ENCODE results near the gene ICAM2.
A peak's percentile ranks its signal among the peaks of the same experiment; 100 is the strongest.

ICAM2 gene

GRCh38 chr17:64063088-64063487 lies 42.7 kb upstream of the ICAM2 start:
- no peak for DNase-seq
- H3K14ac ChIP-seq (ENCODE audit: low read length), result no peak overlapping the region
- WGBS (ENCODE audit: extremely low coverage, insufficient coverage, insufficient read length), result no CpG with 5 or more reads among the region's 5 CpGs
- H2BK120ac ChIP-seq (ENCODE audit: insufficient read depth, low read length, poor library complexity), result no peak overlapping the region
- H3K9ac ChIP-seq (ENCODE audit: low read length), result no peak overlapping the region
- no peak overlapping the region for H2AK5ac ChIP-seq (ENCODE audit: low read length)
- H3K4me1 ChIP-seq (ENCODE audit: control insufficient read depth in 1 of 2, insufficient read depth in 2 of 2, low read length in 2 of 2), result peaks cover 3 to 11% of the 10 kb centered on the region in 2 experiments
- no peak overlapping the region for H3K4ac ChIP-seq (ENCODE audit: low read depth, low read length)
- H3K79me1 ChIP-seq (ENCODE audit: low read length), result no peaks in the 10 kb centered on the region
- H3K79me2 ChIP-seq (ENCODE audit: control insufficient read depth, insufficient read depth, low read length, poor library complexity), result no peaks in the 10 kb centered on the region
- H4K91ac ChIP-seq (ENCODE audit: low read depth, low read length), result no peak overlapping the region
- H3K9me3 ChIP-seq (ENCODE audit: insufficient read depth, low read depth, low read length), result peaks cover 2% of the 10 kb centered on the region
- H2BK5ac ChIP-seq (ENCODE audit: low read depth, low read length, poor library complexity), result no peak overlapping the region
- no peak overlapping the region for H4K12ac ChIP-seq (ENCODE audit: low read depth, low read length)
- peaks cover 9 to 10% of the 10 kb centered on the region in 2 experiments for H3K36me3 ChIP-seq (ENCODE audit: control insufficient read depth in 1 of 2, insufficient read depth in 2 of 2, low read length in 2 of 2)
- H3K23ac ChIP-seq (ENCODE audit: low read length), result no peak overlapping the region
- H3K27ac ChIP-seq (ENCODE audit: low read depth, low read length), result no peak overlapping the region
- no peak overlapping the region for H3K4me3 ChIP-seq (ENCODE audit: low read depth, low read length)
- H4K8ac ChIP-seq (ENCODE audit: low read depth, low read length), result no peak overlapping the region
- no peaks in the 10 kb centered on the region for H3K27me3 ChIP-seq (ENCODE audit: insufficient read depth, low read length)
- no peak overlapping the region for H3K18ac ChIP-seq (ENCODE audit: low read length)
- H2AFZ ChIP-seq (ENCODE audit: insufficient read depth, low read length, poor library complexity), result no peak overlapping the region
- H3K4me2 ChIP-seq (ENCODE audit: low read length), result no peak overlapping the region
- no peak overlapping the region for H2BK12ac ChIP-seq (ENCODE audit: low read length)

- Histone ChIP-seq H4K12ac (ENCODE audit: low read depth, low read length) (no peak overlapping the region), H3K9me3 (ENCODE audit: insufficient read depth, low read depth, low read length) (peaks cover 2% of the 10 kb centered on the region), H3K18ac (ENCODE audit: low read length) (no peak overlapping the region), H3K27me3 (ENCODE audit: insufficient read depth, low read length) (no peaks in the 10 kb centered on the region), H3K4me1 (ENCODE audit: control insufficient read depth in 1 of 2, insufficient read depth in 2 of 2, low read length in 2 of 2) (peaks cover 6 to 19% of the 10 kb centered on the region in 2 experiments), H3K9ac (ENCODE audit: low read length) (no peak overlapping the region), H3K4me3 (ENCODE audit: low read depth, low read length) (peak overlapping the region; percentile 0), H3K4me2 (ENCODE audit: low read length) (no peak overlapping the region), H3K79me1 (ENCODE audit: low read length) (no peaks in the 10 kb centered on the region), H2BK120ac (ENCODE audit: insufficient read depth, low read length, poor library complexity) (no peak overlapping the region), H4K8ac (ENCODE audit: low read depth, low read length) (no peak overlapping the region), H2AFZ (ENCODE audit: insufficient read depth, low read length, poor library complexity) (no peak overlapping the region), H3K79me2 (ENCODE audit: control insufficient read depth, insufficient read depth, low read length, poor library complexity) (no peaks in the 10 kb centered on the region), H2BK5ac (ENCODE audit: low read depth, low read length, poor library complexity) (no peak overlapping the region), H3K14ac (ENCODE audit: low read length) (no peak overlapping the region), H3K36me3 (ENCODE audit: control insufficient read depth in 1 of 2, insufficient read depth in 2 of 2, low read length in 2 of 2) (peaks cover 9 to 12% of the 10 kb centered on the region in 2 experiments), H2AK5ac (ENCODE audit: low read length) (no peak overlapping the region), H3K27ac (ENCODE audit: low read depth, low read length) (no peak overlapping the region), H3K23ac (ENCODE audit: low read length) (no peak overlapping the region), H3K4ac (ENCODE audit: low read depth, low read length) (no peak overlapping the region), H4K91ac (ENCODE audit: low read depth, low read length) (no peak overlapping the region), H2BK12ac (ENCODE audit: low read length) (no peak overlapping the region)
- WGBS (ENCODE audit: extremely low coverage, insufficient coverage, insufficient read length), result no CpG with 5 or more reads among the region's 5 CpGs
- DNase-seq, result peak in 1 of 2 donors; percentile 26
Observed at GRCh38 chr17:64061178-64061898, 40.9 kb upstream of the ICAM2 start.

- no CpG with 5 or more reads among the region's 5 CpGs for WGBS (ENCODE audit: extremely low coverage, insufficient coverage, insufficient read length)
- no peak overlapping the region for H2AFZ ChIP-seq (ENCODE audit: insufficient read depth, low read length, poor library complexity)
- no peak overlapping the region for H4K91ac ChIP-seq (ENCODE audit: low read depth, low read length)
Observed at GRCh38 chr17:64060331-64060730, 39.9 kb upstream of the ICAM2 start.

GRCh38 chr17:64059756-64060155 lies 39.3 kb upstream of the ICAM2 start:
- H3K4me2 ChIP-seq (ENCODE audit: low read length), result no peak overlapping the region
- H3K4me3 ChIP-seq (ENCODE audit: low read depth, low read length), result no peak overlapping the region
- H3K14ac ChIP-seq (ENCODE audit: low read length), result no peak overlapping the region
- H3K9ac ChIP-seq (ENCODE audit: low read length), result no peak overlapping the region
- H2AK5ac ChIP-seq (ENCODE audit: low read length), result no peak overlapping the region
- no peak overlapping the region for H2AFZ ChIP-seq (ENCODE audit: insufficient read depth, low read length, poor library complexity)
- H4K12ac ChIP-seq (ENCODE audit: low read depth, low read length), result no peak overlapping the region
- H3K79me2 ChIP-seq (ENCODE audit: control insufficient read depth, insufficient read depth, low read length, poor library complexity), result no peaks in the 10 kb centered on the region
- H4K8ac ChIP-seq (ENCODE audit: low read depth, low read length), result no peak overlapping the region
- no peak overlapping the region for H3K27ac ChIP-seq (ENCODE audit: low read depth, low read length)
- H3K9me3 ChIP-seq (ENCODE audit: insufficient read depth, low read depth, low read length), result peaks cover 2% of the 10 kb centered on the region
- H3K27me3 ChIP-seq (ENCODE audit: insufficient read depth, low read length), result no peaks in the 10 kb centered on the region
- H3K23ac ChIP-seq (ENCODE audit: low read length), result no peak overlapping the region
- peaks cover 16 to 18% of the 10 kb centered on the region in 2 experiments for H3K36me3 ChIP-seq (ENCODE audit: control insufficient read depth in 1 of 2, insufficient read depth in 2 of 2, low read length in 2 of 2)
- no peak overlapping the region for H4K91ac ChIP-seq (ENCODE audit: low read depth, low read length)
- peaks cover 10 to 26% of the 10 kb centered on the region in 2 experiments for H3K4me1 ChIP-seq (ENCODE audit: control insufficient read depth in 1 of 2, insufficient read depth in 2 of 2, low read length in 2 of 2)
- H2BK12ac ChIP-seq (ENCODE audit: low read length), result no peak overlapping the region
- H2BK5ac ChIP-seq (ENCODE audit: low read depth, low read length, poor library complexity), result no peak overlapping the region
- no peaks in the 10 kb centered on the region for H3K79me1 ChIP-seq (ENCODE audit: low read length)
- no peak overlapping the region for H3K4ac ChIP-seq (ENCODE audit: low read depth, low read length)
- no peak for DNase-seq
- no peak overlapping the region for H2BK120ac ChIP-seq (ENCODE audit: insufficient read depth, low read length, poor library complexity)
- no CpG with 5 or more reads among the region's 2 CpGs for WGBS (ENCODE audit: extremely low coverage, insufficient coverage, insufficient read length)
- no peak overlapping the region for H3K18ac ChIP-seq (ENCODE audit: low read length)

More at GRCh38 chr17:64060331-64060730, 39.9 kb upstream of the ICAM2 start:
- Histone ChIP-seq H3K18ac (ENCODE audit: low read length) (no peak overlapping the region), H3K4me3 (ENCODE audit: low read depth, low read length) (no peak overlapping the region), H2BK120ac (ENCODE audit: insufficient read depth, low read length, poor library complexity) (no peak overlapping the region), H2AK5ac (ENCODE audit: low read length) (no peak overlapping the region), H3K27me3 (ENCODE audit: insufficient read depth, low read length) (no peaks in the 10 kb centered on the region), H3K4me1 (ENCODE audit: control insufficient read depth in 1 of 2, insufficient read depth in 2 of 2, low read length in 2 of 2) (peaks cover 10 to 26% of the 10 kb centered on the region in 2 experiments), H3K27ac (ENCODE audit: low read depth, low read length) (no peak overlapping the region), H3K4me2 (ENCODE audit: low read length) (no peak overlapping the region), H3K23ac (ENCODE audit: low read length) (no peak overlapping the region), H2BK5ac (ENCODE audit: low read depth, low read length, poor library complexity) (no peak overlapping the region), H3K4ac (ENCODE audit: low read depth, low read length) (no peak overlapping the region), H2BK12ac (ENCODE audit: low read length) (no peak overlapping the region), H3K79me1 (ENCODE audit: low read length) (no peaks in the 10 kb centered on the region), H4K12ac (ENCODE audit: low read depth, low read length) (no peak overlapping the region), H4K8ac (ENCODE audit: low read depth, low read length) (no peak overlapping the region), H3K79me2 (ENCODE audit: control insufficient read depth, insufficient read depth, low read length, poor library complexity) (no peaks in the 10 kb centered on the region), H3K14ac (ENCODE audit: low read length) (no peak overlapping the region), H3K9me3 (ENCODE audit: insufficient read depth, low read depth, low read length) (peaks cover 2% of the 10 kb centered on the region), H3K9ac (ENCODE audit: low read length) (no peak overlapping the region), H3K36me3 (ENCODE audit: control insufficient read depth in 1 of 2, insufficient read depth in 2 of 2, low read length in 2 of 2) (peaks cover 13 to 16% of the 10 kb centered on the region in 2 experiments)
- no peak for DNase-seq

All from trophoblast cell (in vitro differentiated cells and primary cell).